Stimulated activated CD4-positive, alpha-beta T cell treated with anti-CD3 and anti-CD28 coated beads, TNF-alpha, amount 100 ng/mL, for 4 hours (primary cell): ENCODE data around the gene GALNT16.
"Not testable (repeated sequence)": the region's sequence is repeated elsewhere in the genome, so short reads cannot be mapped to it uniquely, and the experiment has no call there.

Experiments used
- DNase-seq, 3 experiments: peaks; one replicate each; pipeline ENCODE4 v3.0.0-alpha.2; 2020; ENCODE audit warnings: low read depth in 3 of 3

GALNT16 gene

DNA sequence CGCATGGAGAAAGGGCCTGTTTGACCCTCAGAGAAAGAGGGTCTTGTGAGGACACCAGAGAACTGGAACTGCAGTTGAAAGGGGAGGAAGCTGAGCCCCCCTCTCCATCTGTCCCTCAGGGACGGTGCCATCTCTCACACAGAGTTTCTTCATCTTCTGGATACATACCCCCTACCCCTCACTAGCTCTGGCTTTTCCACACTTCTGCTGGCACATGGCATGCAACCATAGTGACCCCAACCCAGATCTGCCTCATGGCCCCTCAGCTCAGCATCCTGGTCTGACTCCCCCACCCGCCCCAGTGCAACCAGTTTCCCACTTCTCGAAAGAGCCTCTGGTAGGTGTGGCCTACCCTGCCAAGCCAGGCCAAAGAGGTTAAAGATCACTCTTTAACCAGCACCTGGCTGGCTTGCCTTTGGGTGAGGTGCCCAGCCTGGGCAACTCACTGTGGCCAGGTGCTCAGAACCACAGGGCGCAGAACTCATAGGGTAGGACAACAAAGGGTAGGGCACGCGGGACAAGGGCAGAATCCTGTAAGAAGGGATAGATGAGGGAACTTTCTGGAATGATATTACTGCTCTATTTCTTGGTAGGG lies 25.8 kb downstream of the GALNT16 start:
- no peak for DNase-seq

GRCh38 chr14:69287098-69288010 lies 27.4 kb downstream of the GALNT16 start:
- no peak for DNase-seq

GRCh38 chr14:69288011-69288771 lies 28.2 kb downstream of the GALNT16 start:
- DNase-seq = no peak

DNA sequence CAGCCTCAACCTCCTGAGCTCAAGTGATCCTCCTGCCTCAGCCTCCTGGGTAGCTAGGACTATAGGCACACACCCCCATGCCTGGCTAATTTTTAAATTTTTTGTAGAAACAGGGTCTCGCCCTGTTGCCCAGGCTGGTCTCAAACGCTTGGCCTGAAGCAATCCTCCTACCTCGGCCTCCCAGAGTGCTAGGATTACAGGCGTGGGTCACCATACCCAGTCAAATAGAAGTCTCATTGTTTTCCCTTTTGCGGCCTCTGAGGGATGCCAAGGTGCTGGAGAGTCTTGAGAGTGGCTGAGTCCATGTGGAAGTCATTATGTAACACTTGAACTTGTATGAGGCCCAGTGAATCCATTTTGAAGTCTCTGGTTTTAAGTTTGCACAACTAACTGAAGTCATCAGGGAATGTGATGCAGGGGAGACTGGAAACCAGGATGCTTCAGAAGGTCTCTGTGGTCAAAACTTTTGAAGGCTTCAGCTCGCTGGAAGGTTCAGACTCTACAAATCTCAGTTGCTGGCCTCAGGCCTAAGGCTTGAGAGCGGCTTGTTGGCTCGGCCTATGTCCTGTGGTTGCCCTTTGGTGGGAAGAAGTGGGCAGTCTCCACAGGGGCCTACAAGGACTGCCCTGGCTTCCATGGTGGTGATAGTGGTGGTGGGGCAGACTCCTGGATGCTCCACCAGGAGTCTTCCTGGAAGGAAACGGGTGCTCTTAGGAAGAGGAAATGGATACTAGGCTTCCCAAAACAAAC lies 29.2 kb downstream of the GALNT16 start:
- DNase-seq = no peak

- no peak for DNase-seq
These were observed 30.0 kb downstream of the GALNT16 start for GRCh38 chr14:69289811-69290520.

DNA sequence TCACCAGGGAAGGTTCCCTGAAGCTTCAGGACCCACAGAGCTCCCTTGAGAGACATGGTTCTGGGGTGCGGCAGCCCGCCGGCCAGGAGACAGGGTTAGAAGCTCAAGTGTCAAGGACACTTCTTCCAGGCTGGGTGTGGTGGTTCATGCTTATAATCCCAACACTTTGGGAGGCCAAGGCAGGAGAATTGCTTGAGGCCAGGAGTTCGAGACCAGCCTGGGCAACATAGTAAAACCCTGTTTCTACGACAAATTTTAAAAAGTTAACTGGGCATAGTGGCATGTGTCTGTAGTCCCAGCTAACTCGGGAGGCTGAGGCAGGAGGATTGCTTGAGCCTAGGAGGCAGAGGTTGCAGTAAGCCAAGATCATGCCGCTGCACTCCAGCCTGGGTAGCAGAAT lies 30.9 kb downstream of the GALNT16 start:
- DNase-seq = not testable (repeated sequence)

DNA sequence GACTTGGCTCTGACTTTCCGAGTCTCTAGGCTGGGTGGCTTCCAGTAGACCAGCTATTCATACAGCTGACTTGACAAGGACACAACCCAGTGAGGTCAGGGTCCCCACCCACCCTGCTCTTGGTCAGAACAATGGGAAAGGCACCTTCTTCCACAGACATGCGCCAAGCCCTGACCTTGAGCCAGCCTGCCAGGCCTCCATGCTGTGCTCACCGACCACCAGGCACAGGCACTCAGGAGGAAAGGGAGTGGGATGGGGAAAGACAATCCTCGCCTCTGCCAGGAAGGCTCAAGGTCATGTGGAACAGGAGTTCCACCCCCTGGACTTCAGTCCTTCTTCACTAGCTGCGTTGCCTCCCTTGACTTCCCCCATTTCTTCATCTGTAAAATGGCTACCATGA lies 31.4 kb downstream of the GALNT16 start:
- DNase-seq = no peak

GRCh38 chr14:69291891-69292561 lies 32.1 kb downstream of the GALNT16 start:
- no peak for DNase-seq

GRCh38 chr14:69298131-69299071 lies 38.4 kb downstream of the GALNT16 start:
- DNase-seq = no peak

GRCh38 chr14:69299286-69300035 lies 39.5 kb downstream of the GALNT16 start:
- DNase-seq = no peak

GRCh38 chr14:69300601-69301221 lies 40.8 kb downstream of the GALNT16 start:
- no peak for DNase-seq

GRCh38 chr14:69303086-69303485 lies 43.1 kb downstream of the GALNT16 start:
- DNase-seq = no peak

DNA sequence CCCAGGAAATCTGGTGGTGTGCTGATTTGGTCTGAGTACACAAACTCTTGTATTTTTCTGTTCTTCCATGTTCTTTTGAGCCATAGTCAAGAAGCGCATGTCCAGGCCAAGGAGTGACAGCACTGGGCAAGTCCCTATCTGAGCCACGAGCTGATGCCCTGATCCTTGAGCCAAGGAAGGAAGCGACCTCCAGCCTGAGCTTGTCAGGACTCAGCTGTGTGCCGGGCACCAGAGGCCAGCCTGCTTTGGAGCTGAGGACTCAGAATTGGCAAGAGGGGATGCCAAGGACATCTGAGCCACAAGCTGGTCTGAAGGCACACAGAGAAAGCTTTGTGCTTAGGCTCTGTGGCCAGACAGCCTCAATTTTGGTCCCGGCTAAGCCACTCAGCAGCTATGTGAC lies 52.6 kb downstream of the GALNT16 start:
- DNase-seq = no peak

DNA sequence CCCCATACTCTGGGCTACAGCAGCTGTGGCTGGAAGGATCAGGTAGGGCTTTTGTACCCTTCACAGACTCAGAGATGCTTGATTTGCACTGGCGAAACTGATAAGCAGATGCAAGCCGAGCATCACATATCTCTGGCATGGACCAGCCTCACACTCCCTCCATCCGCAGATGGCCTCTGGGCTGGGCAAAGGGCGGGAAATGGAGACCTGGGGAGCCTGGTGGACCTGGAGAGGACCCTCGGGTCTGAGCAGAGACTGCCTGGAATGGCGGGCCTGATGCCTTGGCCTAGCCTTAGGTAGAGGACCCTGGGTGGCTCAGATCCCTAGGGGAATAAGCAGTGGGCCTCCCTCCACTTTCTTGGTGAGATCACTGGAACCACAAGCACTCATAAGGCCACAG lies 53.2 kb downstream of the GALNT16 start:
- DNase-seq = no peak

GRCh38 chr14:69314327-69314726 lies 54.4 kb downstream of the GALNT16 start:
- no peak for DNase-seq

- DNase-seq = no peak
These were observed 55.3 kb downstream of the GALNT16 start for GRCh38 chr14:69315301-69315700.

- no peak for DNase-seq
These were observed 56.6 kb downstream of the GALNT16 start for GRCh38 chr14:69316449-69317101.
